Astrocyte (in vitro differentiated cells and primary cell): ENCODE results near the gene ETV7. TPM values are rescaled to one million over a fixed set of nuclear protein-coding genes. Genes with fewer than 3 reads are reported as not detected.

ENCODE experiments used
- DNase-seq: peaks from one replicate; pipeline ENCODE4 v3.0.0-alpha.2; 2010; ENCODE audit warnings: low read depth
- FAIRE-seq: peaks from 2 replicates; lab custom pipeline; 2011; peaks lifted over from hg19 to GRCh38; lab: Jason Lieb, UNC
- H2AFZ ChIP-seq: 2 replicates; pipeline ENCODE4 v1.6.0; 2012; ENCODE audit warnings: low read depth, low read length, inconsistent platforms
- H3K27ac ChIP-seq: 2 replicates; pipeline ENCODE4 v1.5.1; 2011; ENCODE audit warnings: low read depth, low read length, inconsistent platforms
- H3K27me3 ChIP-seq: 2 replicates; pipeline ENCODE4 v1.6.0; 2011; ENCODE audit warnings: low read length, inconsistent platforms; ENCODE audit not compliant: insufficient read depth
- H3K36me3 ChIP-seq: 2 replicates; pipeline ENCODE4 v1.5.1; 2011; ENCODE audit warnings: low read length, inconsistent platforms; ENCODE audit not compliant: insufficient read depth
- H3K4me1 ChIP-seq: 2 replicates; pipeline ENCODE4 v1.5.1; 2011; ENCODE audit warnings: low read length, inconsistent platforms; ENCODE audit not compliant: insufficient read depth
- H3K4me2 ChIP-seq: 2 replicates; pipeline ENCODE4 v1.6.0; 2012; ENCODE audit warnings: low read length, inconsistent platforms
- H3K4me3 ChIP-seq: 2 replicates; pipeline ENCODE4 v1.5.1; 2011; ENCODE audit warnings: low read depth, mild to moderate bottlenecking, low read length, inconsistent platforms; ENCODE audit not compliant: insufficient read depth
- H3K79me2 ChIP-seq: 2 replicates; pipeline ENCODE4 v1.6.0; 2012; ENCODE audit warnings: mild to moderate bottlenecking, low read length, inconsistent platforms; ENCODE audit not compliant: insufficient read depth
- H3K9ac ChIP-seq: 2 replicates; pipeline ENCODE4 v1.6.0; 2012; ENCODE audit warnings: mild to moderate bottlenecking, low read length, inconsistent platforms
- H3K9me3 ChIP-seq: 2 replicates; pipeline ENCODE4 v1.5.1; 2012; ENCODE audit warnings: low read depth, mild to moderate bottlenecking, low read length, inconsistent platforms; ENCODE audit not compliant: insufficient read depth
- H4K20me1 ChIP-seq: 2 replicates; pipeline ENCODE4 v1.6.0; 2012; ENCODE audit warnings: low read length, inconsistent platforms; ENCODE audit not compliant: insufficient read depth
- H3K27ac Mint-ChIP-seq: one replicate; pipeline ENCODE4 v1.8.0; 2021; ENCODE audit warnings: mild to moderate bottlenecking, mixed read lengths; ENCODE audit not compliant: unreplicated experiment
- H3K27me3 Mint-ChIP-seq: one replicate; pipeline ENCODE4 v1.8.0; 2021; ENCODE audit warnings: low read depth, mixed read lengths; ENCODE audit not compliant: unreplicated experiment
- H3K36me3 Mint-ChIP-seq: one replicate; pipeline ENCODE4 v1.8.0; 2021; ENCODE audit warnings: low read depth, mixed read lengths; ENCODE audit not compliant: unreplicated experiment
- H3K4me1 Mint-ChIP-seq: one replicate; pipeline ENCODE4 v1.8.0; 2021; ENCODE audit warnings: low read depth, mixed read lengths; ENCODE audit not compliant: unreplicated experiment
- H3K4me3 Mint-ChIP-seq: one replicate; pipeline ENCODE4 v1.8.0; 2021; ENCODE audit warnings: mild to moderate bottlenecking, moderate library complexity, mixed read lengths; ENCODE audit not compliant: unreplicated experiment
- H3K9me3 Mint-ChIP-seq: one replicate; pipeline ENCODE4 v1.8.0; 2021; ENCODE audit warnings: mild to moderate bottlenecking, mixed read lengths; ENCODE audit not compliant: unreplicated experiment
- CTCF ChIP-seq: IDR thresholded peaks from 2 replicates; pipeline ENCODE4 v1.5.1; 2011; ENCODE audit warnings: low read depth, mild to moderate bottlenecking, inconsistent platforms, low read length, moderate library complexity; ENCODE audit not compliant: insufficient read depth
- EZH2 ChIP-seq: IDR thresholded peaks from 2 replicates; pipeline ENCODE4 v1.6.1; 2012; ENCODE audit warnings: mild to moderate bottlenecking, low read length, inconsistent platforms; ENCODE audit not compliant: insufficient read depth
- total RNA-seq: library from RNA; stranded (reverse); gene quantifications from 2 replicates; pipeline ENCODE4 v1.2.1, GENCODE V29; 2021

ETV7 gene
- total RNA-seq, 1 donor from 2014 or later: 2.4 TPM

DNA sequence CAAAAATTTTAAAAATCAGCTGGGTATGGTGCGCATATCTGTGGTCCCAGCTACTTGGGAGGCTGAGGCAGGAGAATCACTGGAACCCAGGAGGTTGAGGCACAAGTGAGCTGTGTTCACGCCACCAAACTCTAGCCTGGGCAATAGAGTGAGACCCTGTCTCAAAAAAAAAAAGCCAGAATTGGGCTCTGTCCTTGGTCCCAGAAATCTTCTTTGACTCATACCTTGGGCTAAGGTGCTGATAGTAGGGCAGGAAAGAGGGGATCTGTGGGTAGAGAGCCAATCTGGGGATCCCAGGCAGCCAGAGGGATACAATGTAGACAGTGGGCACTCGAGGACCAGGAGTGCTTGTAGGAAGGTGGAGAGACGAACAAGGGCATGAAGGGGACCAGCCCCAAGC is 13.3 kb downstream of the ETV7 start:
- Mint-ChIP-seq H3K9me3 (no peaks in the 10 kb centered on the region), H3K36me3 (peaks cover 6% of the 10 kb centered on the region), H3K27ac (no peak overlapping the region), H3K27me3 (peaks cover 34% of the 10 kb centered on the region), H3K4me3 (no peak overlapping the region), H3K4me1 (peaks cover 4% of the 10 kb centered on the region)
- Histone ChIP-seq H3K9ac (no peak overlapping the region), H3K4me3 (no peak overlapping the region), H3K36me3 (no peaks in the 10 kb centered on the region), H3K27me3 (peaks cover 7% of the 10 kb centered on the region), H3K27ac (no peak overlapping the region), H2AFZ (no peak overlapping the region), H3K9me3 (no peaks in the 10 kb centered on the region), H3K4me2 (no peak overlapping the region), H3K4me1 (peaks cover under 1% of the 10 kb centered on the region), H4K20me1 (no peaks in the 10 kb centered on the region), H3K79me2 (no peaks in the 10 kb centered on the region)
- FAIRE-seq: no peak
- no peak for DNase-seq
- TF ChIP-seq EZH2: no peak
- no peak for TF ChIP-seq CTCF

- H3K4me3 Mint-ChIP-seq: no peak overlapping the region
- H3K27ac Mint-ChIP-seq: no peak overlapping the region
- H3K4me1 ChIP-seq: peaks cover 3% of the 10 kb centered on the region
- peaks cover 34% of the 10 kb centered on the region for H3K27me3 Mint-ChIP-seq
- no peaks in the 10 kb centered on the region for H3K9me3 Mint-ChIP-seq
- H2AFZ ChIP-seq: no peak overlapping the region
- H3K79me2 ChIP-seq: no peaks in the 10 kb centered on the region
- no peaks in the 10 kb centered on the region for H3K9me3 ChIP-seq
- H4K20me1 ChIP-seq: no peaks in the 10 kb centered on the region
- FAIRE-seq (no peak), DNase-seq (no peak)
- H3K9ac ChIP-seq: no peak overlapping the region
- no peak overlapping the region for H3K27ac ChIP-seq
- peaks cover 6% of the 10 kb centered on the region for H3K36me3 Mint-ChIP-seq
- H3K4me2 ChIP-seq: no peak overlapping the region
- H3K27me3 ChIP-seq: peaks cover 7% of the 10 kb centered on the region
- H3K4me3 ChIP-seq: no peak overlapping the region
- H3K36me3 ChIP-seq: no peaks in the 10 kb centered on the region
- peaks cover 5% of the 10 kb centered on the region for H3K4me1 Mint-ChIP-seq
- TF ChIP-seq EZH2 (no peak), CTCF (no peak)
These were observed 14.0 kb downstream of the ETV7 start for GRCh38 chr6:36373368-36374019.

GRCh38 chr6:36372088-36372487 is 15.4 kb downstream of the ETV7 start:
- no peak overlapping the region for H3K9ac ChIP-seq
- no peak overlapping the region for H2AFZ ChIP-seq
- H3K4me1 Mint-ChIP-seq: peaks cover 6% of the 10 kb centered on the region
- H3K27me3 ChIP-seq: peaks cover 7% of the 10 kb centered on the region
- no peak overlapping the region for H3K4me3 Mint-ChIP-seq
- H3K9me3 Mint-ChIP-seq: no peaks in the 10 kb centered on the region
- peaks cover 3% of the 10 kb centered on the region for H3K4me1 ChIP-seq
- no peak overlapping the region for H3K4me2 ChIP-seq
- no peak overlapping the region for H3K4me3 ChIP-seq
- no peaks in the 10 kb centered on the region for H4K20me1 ChIP-seq
- FAIRE-seq (no peak), DNase-seq (no peak)
- H3K27me3 Mint-ChIP-seq: peaks cover 33% of the 10 kb centered on the region
- H3K9me3 ChIP-seq: no peaks in the 10 kb centered on the region
- H3K36me3 Mint-ChIP-seq: peaks cover 6% of the 10 kb centered on the region
- peak overlapping the region; percentile 7 for H3K27ac Mint-ChIP-seq
- no peak for TF ChIP-seq EZH2
- no peak for TF ChIP-seq CTCF
- no peaks in the 10 kb centered on the region for H3K36me3 ChIP-seq
- no peak overlapping the region for H3K27ac ChIP-seq
- no peaks in the 10 kb centered on the region for H3K79me2 ChIP-seq
